H9 (cell line): ENCODE results near the gene SLC5A1. TPM values are rescaled to one million over a fixed set of nuclear protein-coding genes. Genes with fewer than 3 reads are reported as not detected.

ENCODE experiments used
- DNase-seq: peaks from one replicate; pipeline ENCODE4 v3.0.0-alpha.2; 2017
- H2AFZ ChIP-seq: one replicate; pipeline ENCODE4 v1.6.1; 2013; ENCODE audit warnings: mild to moderate bottlenecking, low read length, control low read depth, moderate library complexity
- H2AK5ac ChIP-seq: 2 replicates; pipeline ENCODE4 v1.6.1; 2013; ENCODE audit warnings: low read length, control low read depth, mixed read lengths; ENCODE audit not compliant: insufficient read length
- H2BK120ac ChIP-seq: one replicate; pipeline ENCODE4 v1.6.1; 2013; ENCODE audit warnings: low read depth, mild to moderate bottlenecking, low read length, control low read depth, inconsistent platforms; ENCODE audit not compliant: poor library complexity, severe bottlenecking
- H2BK12ac ChIP-seq: 2 replicates; pipeline ENCODE4 v1.6.1; 2013; ENCODE audit warnings: low read length, control low read depth, mixed read lengths, low read depth; ENCODE audit not compliant: insufficient read length
- H2BK15ac ChIP-seq: 2 replicates; pipeline ENCODE4 v1.6.1; 2013; ENCODE audit warnings: low read depth, low read length, control low read depth
- H2BK20ac ChIP-seq: one replicate; pipeline ENCODE4 v1.6.1; 2013; ENCODE audit warnings: low read depth, mild to moderate bottlenecking, low read length, control low read depth, inconsistent platforms; ENCODE audit not compliant: poor library complexity, severe bottlenecking
- H2BK5ac ChIP-seq: 2 replicates; pipeline ENCODE4 v1.6.1; 2013; ENCODE audit warnings: low read length, control low read depth, mixed read lengths; ENCODE audit not compliant: insufficient read length
- H3K14ac ChIP-seq: 2 replicates; pipeline ENCODE4 v1.6.1; 2013; ENCODE audit warnings: low read length, control low read depth; ENCODE audit not compliant: insufficient read depth
- H3K18ac ChIP-seq: 2 replicates; pipeline ENCODE4 v1.6.1; 2013; ENCODE audit warnings: low read depth, mild to moderate bottlenecking, mixed read lengths, low read length, control low read depth; ENCODE audit not compliant: insufficient read length
- H3K23ac ChIP-seq: 2 replicates; pipeline ENCODE4 v1.6.1; 2013; ENCODE audit warnings: low read length, control low read depth, mixed read lengths, low read depth; ENCODE audit not compliant: insufficient read length
- H3K23me2 ChIP-seq: 2 replicates; pipeline ENCODE4 v1.6.1; 2013; ENCODE audit warnings: low read depth, mild to moderate bottlenecking, mixed read lengths, low read length, control low read depth; ENCODE audit not compliant: insufficient read length, poor library complexity, severe bottlenecking
- H3K27ac ChIP-seq: 2 replicates; pipeline ENCODE4 v1.5.1; 2013; ENCODE audit warnings: low read length, control low read depth, mixed read lengths, low read depth; ENCODE audit not compliant: insufficient read length
- H3K27me3 ChIP-seq: 2 replicates; pipeline ENCODE4 v1.6.1; 2013; ENCODE audit warnings: low read length, control low read depth, inconsistent platforms; ENCODE audit not compliant: insufficient read depth
- H3K4ac ChIP-seq: 2 replicates; pipeline ENCODE4 v1.6.1; 2013; ENCODE audit warnings: low read depth, mild to moderate bottlenecking, control low read depth, inconsistent platforms, low read length, moderate library complexity
- H3K4me1 ChIP-seq: 2 replicates; pipeline ENCODE4 v1.6.1; 2013; ENCODE audit warnings: low read length, control low read depth, inconsistent platforms; ENCODE audit not compliant: insufficient read depth
- H3K4me2 ChIP-seq: 2 replicates; pipeline ENCODE4 v1.6.1; 2013; ENCODE audit warnings: low read length, control low read depth, mixed read lengths; ENCODE audit not compliant: insufficient read length, insufficient read depth
- H3K56ac ChIP-seq: 2 replicates; pipeline ENCODE4 v1.6.1; 2013; ENCODE audit warnings: low read depth, mild to moderate bottlenecking, mixed read lengths, low read length, control low read depth; ENCODE audit not compliant: insufficient read length
- H3K79me1 ChIP-seq: 2 replicates; pipeline ENCODE4 v1.6.1; 2013; ENCODE audit warnings: low read depth, mild to moderate bottlenecking, moderate library complexity, low read length, control low read depth, inconsistent platforms; ENCODE audit not compliant: insufficient read depth, poor library complexity, severe bottlenecking
- H3K79me2 ChIP-seq: 2 replicates; pipeline ENCODE4 v1.6.1; 2013; ENCODE audit warnings: low read length, control low read depth, inconsistent platforms; ENCODE audit not compliant: insufficient read depth
- H3K9ac ChIP-seq: 2 replicates; pipeline ENCODE4 v1.6.1; 2013; ENCODE audit warnings: low read length, control low read depth, mixed read lengths; ENCODE audit not compliant: insufficient read length; ENCODE audit errors: extremely low read depth
- H3K9me3 ChIP-seq: one replicate; pipeline ENCODE4 v1.6.1; 2013; ENCODE audit warnings: low read depth, low read length, inconsistent platforms; ENCODE audit not compliant: control insufficient read depth
- H3T11ph ChIP-seq: one replicate; pipeline ENCODE4 v1.6.1; 2013; ENCODE audit warnings: mild to moderate bottlenecking, low read length, control low read depth, inconsistent platforms
- H4K20me1 ChIP-seq: one replicate; pipeline ENCODE4 v1.6.1; 2013; ENCODE audit not compliant: control insufficient read depth, insufficient read length, insufficient read depth
- H4K5ac ChIP-seq: 2 replicates; pipeline ENCODE4 v1.6.1; 2013; ENCODE audit warnings: low read depth, mild to moderate bottlenecking, mixed read lengths, low read length, control low read depth; ENCODE audit not compliant: insufficient read length
- H4K8ac ChIP-seq: replicated peaks from 2 replicates; pipeline ENCODE4 v1.6.1; 2013; ENCODE audit warnings: low read length, control low read depth, mixed read lengths, low read depth; ENCODE audit not compliant: insufficient read length
- H4K91ac ChIP-seq: 2 replicates; pipeline ENCODE4 v1.6.1; 2013; ENCODE audit warnings: low read depth, mild to moderate bottlenecking, moderate library complexity, mixed read lengths, low read length, control low read depth; ENCODE audit not compliant: insufficient read length
- H3K27ac Mint-ChIP-seq, 3 experiments: 2 replicates in 2 of 3; 3 replicates in 1 of 3; pipeline ENCODE4 v1.8.0; 2020 to 2021; ENCODE audit warnings: mixed read lengths in 3 of 3, mild to moderate bottlenecking in 1 of 3, moderate library complexity in 1 of 3
- H3K27me3 Mint-ChIP-seq: 2 replicates; pipeline ENCODE4 v1.8.0; 2021; ENCODE audit warnings: low read depth, mild to moderate bottlenecking, moderate library complexity, mixed read lengths
- H3K36me3 Mint-ChIP-seq, 3 experiments: 2 replicates in 2 of 3; 3 replicates in 1 of 3; pipeline ENCODE4 v1.8.0; 2020 to 2021; ENCODE audit warnings: low read depth in 3 of 3, mixed read lengths in 3 of 3; ENCODE audit not compliant: insufficient read depth in 1 of 3
- H3K4me1 Mint-ChIP-seq, 2 experiments: 2 replicates each; pipeline ENCODE4 v1.8.0; 2020; ENCODE audit warnings: mixed read lengths in 2 of 2
- H3K4me3 Mint-ChIP-seq, 2 experiments: 2 replicates in 1 of 2; 3 replicates in 1 of 2; pipeline ENCODE4 v1.8.0; 2020 to 2021; ENCODE audit warnings: mild to moderate bottlenecking in 2 of 2, mixed read lengths in 2 of 2, moderate library complexity in 1 of 2
- H3K9me3 Mint-ChIP-seq, 2 experiments: 2 replicates in 1 of 2; 3 replicates in 1 of 2; pipeline ENCODE4 v1.8.0; 2020; ENCODE audit warnings: mild to moderate bottlenecking in 2 of 2, mixed read lengths in 2 of 2, moderate library complexity in 1 of 2
- WGBS: extraction: QIAGEN DNeasy Blood & Tissue Kit; methylation state at CpG from one replicate; pipeline ENCODE4 v1.1.7; 2013; ENCODE audit warnings: missing lambda C conversion rate, low lambda C conversion rate, mixed read lengths; ENCODE audit not compliant: insufficient read length; ENCODE audit errors: extremely low coverage; 5-methylcytosine and 5-hydroxymethylcytosine counted together
- total RNA-seq: library from RNA; stranded (reverse); gene quantifications from 2 replicates; pipeline ENCODE4 v1.2.1, GENCODE V29; 2021
- TF ChIP-seq, protein P1 (sequence below): fragments of 200-600 bp; sonication (generic); conservative IDR thresholded peaks from 3 replicates; pipeline ENCODE4 v1.8.0; 2021; ENCODE audit warnings: antibody characterized with exemption, mild to moderate bottlenecking

SLC5A1 gene
- total RNA-seq, 1 experiment from 2014 or later, result not detected

DNA sequence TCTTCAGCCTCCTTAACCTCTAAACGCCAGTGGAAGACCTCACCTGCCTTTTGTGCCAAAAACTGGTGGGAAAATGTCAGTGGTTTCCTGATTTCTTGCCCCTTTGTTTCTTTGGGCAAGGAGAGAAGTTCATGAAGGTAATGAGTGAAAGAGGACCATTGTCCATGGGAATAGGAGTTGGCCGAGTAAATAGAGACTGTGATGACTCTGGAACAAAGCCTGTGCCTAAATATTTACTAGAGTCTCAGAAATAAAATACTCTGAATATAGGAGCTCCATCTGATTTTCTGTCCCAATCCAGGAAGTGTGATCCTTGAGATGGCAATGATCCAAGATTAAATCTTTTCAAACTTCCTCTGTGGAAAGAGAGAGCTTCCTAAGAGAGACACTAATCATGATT, 12.0 kb downstream of the SLC5A1 start:
- no CpG with 5 or more reads among the region's 2 CpGs for WGBS
- peaks cover 57% of the 10 kb centered on the region for H3K27me3 Mint-ChIP-seq
- no peak overlapping the region for H2BK12ac ChIP-seq

More for the DNA sequence above, 12.0 kb downstream of the SLC5A1 start:
- Histone ChIP-seq H2BK15ac (no peak overlapping the region), H2BK120ac (no peak overlapping the region), H4K91ac (no peak overlapping the region), H3K9ac (no peak overlapping the region), H3K9me3 (no peaks in the 10 kb centered on the region), H4K20me1 (no peaks in the 10 kb centered on the region), H3K27ac (no peak overlapping the region), H3K23ac (no peak overlapping the region), H3K4me2 (no peak overlapping the region), H3K56ac (no peak overlapping the region), H3K23me2 (no peaks in the 10 kb centered on the region), H4K8ac (no peak overlapping the region), H3K27me3 (no peaks in the 10 kb centered on the region), H3K4ac (no peak overlapping the region), H3K4me1 (no peaks in the 10 kb centered on the region), H4K5ac (no peak overlapping the region), H3K79me1 (no peaks in the 10 kb centered on the region), H2AFZ (no peak overlapping the region), H2BK20ac (no peak overlapping the region), H3K14ac (no peak overlapping the region), H2AK5ac (no peak overlapping the region), H3T11ph (no peak overlapping the region), H3K18ac (no peak overlapping the region), H2BK5ac (no peak overlapping the region), H3K79me2 (no peaks in the 10 kb centered on the region)
- no peak for DNase-seq
- Mint-ChIP-seq H3K27ac (no peak overlapping the region), H3K4me3 (no peak overlapping the region), H3K4me1 (peaks cover 11 to 16% of the 10 kb centered on the region in 2 experiments; a peak in 3 of 4 replicates), H3K9me3 (no peaks in the 10 kb centered on the region), H3K36me3 (no peaks in the 10 kb centered on the region)
- TF ChIP-seq, protein P1, sequence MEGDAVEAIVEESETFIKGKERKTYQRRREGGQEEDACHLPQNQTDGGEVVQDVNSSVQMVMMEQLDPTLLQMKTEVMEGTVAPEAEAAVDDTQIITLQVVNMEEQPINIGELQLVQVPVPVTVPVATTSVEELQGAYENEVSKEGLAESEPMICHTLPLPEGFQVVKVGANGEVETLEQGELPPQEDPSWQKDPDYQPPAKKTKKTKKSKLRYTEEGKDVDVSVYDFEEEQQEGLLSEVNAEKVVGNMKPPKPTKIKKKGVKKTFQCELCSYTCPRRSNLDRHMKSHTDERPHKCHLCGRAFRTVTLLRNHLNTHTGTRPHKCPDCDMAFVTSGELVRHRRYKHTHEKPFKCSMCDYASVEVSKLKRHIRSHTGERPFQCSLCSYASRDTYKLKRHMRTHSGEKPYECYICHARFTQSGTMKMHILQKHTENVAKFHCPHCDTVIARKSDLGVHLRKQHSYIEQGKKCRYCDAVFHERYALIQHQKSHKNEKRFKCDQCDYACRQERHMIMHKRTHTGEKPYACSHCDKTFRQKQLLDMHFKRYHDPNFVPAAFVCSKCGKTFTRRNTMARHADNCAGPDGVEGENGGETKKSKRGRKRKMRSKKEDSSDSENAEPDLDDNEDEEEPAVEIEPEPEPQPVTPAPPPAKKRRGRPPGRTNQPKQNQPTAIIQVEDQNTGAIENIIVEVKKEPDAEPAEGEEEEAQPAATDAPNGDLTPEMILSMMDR, result no peak
